ENCODE data around the gene CDT1.

GRCh38 chr16:88807142-88807625, 3.6 kb downstream of the CDT1 start:
- TF ChIP-seq CTCF (IDR thresholded peaks at IDR 0.05) (no peak), POLR2A (IDR thresholded peaks at IDR 0.05) (no peak)

Measured in thyroid gland (tissue), 4 donors.